Fibroblast of mammary gland (primary cell): ENCODE results near the gene PCBP4.

ENCODE experiments used
- DNase-seq: peaks from one replicate; pipeline ENCODE4 v3.0.0-alpha.2; 2010; ENCODE audit warnings: low read depth
- H3K4me3 ChIP-seq: 2 replicates; pipeline ENCODE4 v1.5.1; 2011; ENCODE audit warnings: low read depth, mild to moderate bottlenecking, low read length, moderate library complexity; ENCODE audit not compliant: control insufficient read depth
- CTCF ChIP-seq: conservative IDR thresholded peaks from 2 replicates; pipeline ENCODE4 v1.5.1; 2011; ENCODE audit warnings: low read depth, low read length, inconsistent platforms; ENCODE audit not compliant: control insufficient read depth, insufficient read depth

Gene PCBP4

DNA sequence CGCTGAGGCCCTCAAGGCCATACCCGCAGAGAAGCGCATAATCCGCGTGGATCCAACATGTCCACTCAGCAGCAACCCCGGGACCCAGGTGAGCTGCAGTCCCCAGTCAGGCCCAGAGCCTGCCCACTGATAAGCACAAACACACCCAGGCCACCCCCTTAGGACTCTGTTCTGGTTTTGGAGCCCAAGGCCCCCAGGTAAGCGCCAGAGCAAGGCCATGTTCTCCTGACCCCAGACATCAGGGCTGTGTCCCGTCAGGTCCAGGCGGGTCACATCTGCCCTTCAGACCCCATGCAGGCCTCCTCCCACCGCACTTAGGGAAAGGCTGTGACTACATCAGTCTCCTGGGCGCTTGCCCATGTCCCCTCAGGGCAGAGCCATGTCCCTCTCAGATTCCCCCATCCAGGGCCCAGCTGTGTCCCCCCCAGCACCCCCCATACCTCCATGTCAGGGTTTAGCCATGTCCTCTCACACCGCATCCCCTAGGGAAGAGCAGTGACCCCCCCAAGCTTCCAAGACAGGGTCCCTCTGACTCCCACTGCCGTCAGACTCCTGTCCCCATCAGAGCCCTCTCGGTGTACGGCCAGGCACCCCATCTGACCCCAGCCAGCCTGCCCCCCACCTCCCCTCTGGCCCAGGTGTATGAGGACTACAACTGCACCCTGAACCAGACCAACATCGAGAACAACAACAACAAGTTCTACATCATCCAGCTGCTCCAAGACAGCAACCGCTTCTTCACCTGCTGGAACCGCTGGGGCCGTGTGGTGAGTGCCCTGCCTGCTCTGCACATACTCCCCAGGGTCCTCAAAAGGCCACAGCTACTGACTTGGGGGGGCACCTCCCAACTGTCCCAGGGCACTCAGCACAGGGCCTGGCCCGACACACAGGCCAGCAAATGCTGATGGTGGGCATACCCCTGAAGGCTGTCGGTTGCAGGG, 23.5 kb downstream of the PCBP4 start:
- no peak for TF ChIP-seq CTCF
- no peak overlapping the region for H3K4me3 ChIP-seq
- no peak for DNase-seq

- H3K4me3 ChIP-seq = peak overlapping the region; percentile 50
- no peak for TF ChIP-seq CTCF
- peak; percentile 59 for DNase-seq
These were observed 24.4 kb downstream of the PCBP4 start for GRCh38 chr3:51942603-51943450.

DNA sequence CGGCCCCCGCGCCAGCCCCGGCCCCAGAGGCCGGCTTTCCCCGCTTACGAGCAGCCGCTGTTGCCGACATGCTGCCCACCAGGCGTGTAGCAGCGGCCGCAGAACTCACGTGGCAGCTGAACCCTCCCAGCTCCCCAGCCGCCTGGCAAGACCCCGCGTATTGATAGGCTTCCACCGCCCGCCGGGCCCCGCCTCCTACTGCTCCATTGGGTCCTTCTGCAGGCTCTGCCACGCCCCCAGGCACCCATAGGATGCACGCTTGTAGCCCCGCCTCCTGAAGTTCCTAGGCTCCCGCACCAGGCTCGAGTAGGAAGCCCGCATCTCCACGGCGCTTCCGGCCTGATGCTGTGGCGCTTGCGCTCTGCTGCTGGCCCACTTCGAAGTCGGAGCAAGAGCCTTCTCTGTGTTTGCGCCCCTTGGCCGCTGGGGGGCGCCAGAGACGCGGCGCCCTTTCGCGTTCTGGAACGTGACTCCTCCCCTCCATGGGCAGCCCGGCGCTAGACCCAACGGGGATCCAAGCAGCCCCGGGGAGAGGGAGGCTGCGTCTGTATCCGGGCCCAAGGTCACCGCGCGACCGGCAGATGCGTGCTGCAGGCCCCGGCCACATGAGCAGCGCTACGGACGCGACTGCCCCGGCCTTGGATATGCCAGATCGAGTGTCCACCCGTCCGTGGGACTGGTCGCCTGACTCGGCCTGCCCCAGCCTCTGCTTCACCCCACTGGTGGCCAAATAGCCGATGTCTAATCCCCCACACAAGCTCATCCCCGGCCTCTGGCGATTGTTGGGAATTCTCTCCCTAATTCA, 25.3 kb downstream of the PCBP4 start, which contains the start of the genes PARP3 and RRP9:
Gene PARP3, plus strand, starts transcription at position 566 of the 805 bp plus-strand sequence. CDS start 993 bp downstream, outside the sequence.
Gene RRP9, minus strand, starts transcription at position 107 of the 805 bp plus-strand sequence. Its CDS starts 37 bp downstream, at position 70.
- TF ChIP-seq CTCF = peak; percentile 89
- DNase-seq = peak; percentile 100
- H3K4me3 ChIP-seq = peak within 1 kb of the TSS; percentile 81

DNA sequence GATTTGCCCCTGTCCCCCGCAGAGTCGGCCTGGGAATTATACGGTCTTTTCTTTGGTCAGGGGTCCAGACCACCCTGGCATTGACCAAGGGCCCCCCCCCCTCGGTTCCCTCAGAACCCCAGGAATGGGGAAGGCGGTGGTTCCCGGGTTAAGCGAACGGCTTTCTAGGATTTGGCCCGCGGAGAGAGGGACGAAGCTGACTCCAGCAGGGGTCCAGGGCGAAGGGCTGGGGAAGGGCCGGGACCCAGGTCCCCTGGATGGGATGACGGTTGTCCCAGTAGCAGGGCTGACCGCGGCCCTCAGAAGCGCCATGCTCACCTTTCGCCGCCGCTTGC, 25.8 kb downstream of the PCBP4 start:
- no peak for DNase-seq
- H3K4me3 ChIP-seq = peak overlapping the region; percentile 81
- no peak for TF ChIP-seq CTCF

GRCh38 chr3:51940648-51941462, 26.4 kb downstream of the PCBP4 start:
- H3K4me3 ChIP-seq = peak overlapping the region; percentile 81
- no peak for TF ChIP-seq CTCF
- peak; percentile 39 for DNase-seq
